Neural crest cell (in vitro differentiated cells): ENCODE data around the gene IL36RN. TPM values are rescaled to one million over a fixed set of nuclear protein-coding genes. Genes with fewer than 3 reads are reported as not detected.

ENCODE experiments used
- DNase-seq: peaks from one replicate; pipeline ENCODE4 v3.0.0; 2021; ENCODE audit warnings: low read depth, mixed read lengths, low spot score
- H3K27ac Mint-ChIP-seq: one replicate; pipeline ENCODE4 v1.8.0; 2021; ENCODE audit warnings: mild to moderate bottlenecking, mixed read lengths; ENCODE audit not compliant: unreplicated experiment
- H3K27me3 Mint-ChIP-seq: 2 replicates; pipeline ENCODE4 v1.8.0; 2021; ENCODE audit warnings: low read depth, mild to moderate bottlenecking, mixed read lengths
- H3K36me3 Mint-ChIP-seq: 2 replicates; pipeline ENCODE4 v1.8.0; 2021; ENCODE audit warnings: low read depth, mild to moderate bottlenecking, mixed read lengths
- H3K4me1 Mint-ChIP-seq: 2 replicates; pipeline ENCODE4 v1.8.0; 2021; ENCODE audit warnings: mixed read lengths
- H3K4me3 Mint-ChIP-seq: one replicate; pipeline ENCODE4 v1.8.0; 2021; ENCODE audit warnings: mild to moderate bottlenecking, mixed read lengths
- H3K9me3 Mint-ChIP-seq: 2 replicates; pipeline ENCODE4 v1.8.0; 2021; ENCODE audit warnings: mixed read lengths
- total RNA-seq: library from RNA; stranded (reverse); gene quantifications from 2 replicates; pipeline ENCODE4 v1.2.1, GENCODE V29; 2021
- TF ChIP-seq, protein P1 (sequence below): fragments of 200-600 bp; sonication (generic); conservative IDR thresholded peaks from 2 replicates; pipeline ENCODE4 v1.5.0; 2021; ENCODE audit warnings: antibody characterized with exemption, mild to moderate bottlenecking

IL36RN gene
- total RNA-seq, 1 donor from 2014 or later, result not detected

GRCh38 chr2:113024764-113025163, 34.2 kb upstream of the IL36RN start:
- H3K4me1 Mint-ChIP-seq, result no peaks in the 10 kb centered on the region
- no peak overlapping the region for H3K27ac Mint-ChIP-seq
- TF ChIP-seq, protein P1, sequence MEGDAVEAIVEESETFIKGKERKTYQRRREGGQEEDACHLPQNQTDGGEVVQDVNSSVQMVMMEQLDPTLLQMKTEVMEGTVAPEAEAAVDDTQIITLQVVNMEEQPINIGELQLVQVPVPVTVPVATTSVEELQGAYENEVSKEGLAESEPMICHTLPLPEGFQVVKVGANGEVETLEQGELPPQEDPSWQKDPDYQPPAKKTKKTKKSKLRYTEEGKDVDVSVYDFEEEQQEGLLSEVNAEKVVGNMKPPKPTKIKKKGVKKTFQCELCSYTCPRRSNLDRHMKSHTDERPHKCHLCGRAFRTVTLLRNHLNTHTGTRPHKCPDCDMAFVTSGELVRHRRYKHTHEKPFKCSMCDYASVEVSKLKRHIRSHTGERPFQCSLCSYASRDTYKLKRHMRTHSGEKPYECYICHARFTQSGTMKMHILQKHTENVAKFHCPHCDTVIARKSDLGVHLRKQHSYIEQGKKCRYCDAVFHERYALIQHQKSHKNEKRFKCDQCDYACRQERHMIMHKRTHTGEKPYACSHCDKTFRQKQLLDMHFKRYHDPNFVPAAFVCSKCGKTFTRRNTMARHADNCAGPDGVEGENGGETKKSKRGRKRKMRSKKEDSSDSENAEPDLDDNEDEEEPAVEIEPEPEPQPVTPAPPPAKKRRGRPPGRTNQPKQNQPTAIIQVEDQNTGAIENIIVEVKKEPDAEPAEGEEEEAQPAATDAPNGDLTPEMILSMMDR, result no peak
- no peaks in the 10 kb centered on the region for H3K36me3 Mint-ChIP-seq
- no peak overlapping the region for H3K4me3 Mint-ChIP-seq
- DNase-seq, result no peak
- H3K9me3 Mint-ChIP-seq, result peaks cover 1% of the 10 kb centered on the region
- H3K27me3 Mint-ChIP-seq, result peaks cover 71% of the 10 kb centered on the region

GRCh38 chr2:113025737-113026136, 33.3 kb upstream of the IL36RN start:
- Mint-ChIP-seq H3K27ac (no peak overlapping the region), H3K36me3 (no peaks in the 10 kb centered on the region), H3K4me3 (no peak overlapping the region), H3K4me1 (no peaks in the 10 kb centered on the region), H3K9me3 (no peaks in the 10 kb centered on the region), H3K27me3 (peaks cover 78% of the 10 kb centered on the region)
- DNase-seq, result no peak
- TF ChIP-seq, protein P1, result no peak

DNA sequence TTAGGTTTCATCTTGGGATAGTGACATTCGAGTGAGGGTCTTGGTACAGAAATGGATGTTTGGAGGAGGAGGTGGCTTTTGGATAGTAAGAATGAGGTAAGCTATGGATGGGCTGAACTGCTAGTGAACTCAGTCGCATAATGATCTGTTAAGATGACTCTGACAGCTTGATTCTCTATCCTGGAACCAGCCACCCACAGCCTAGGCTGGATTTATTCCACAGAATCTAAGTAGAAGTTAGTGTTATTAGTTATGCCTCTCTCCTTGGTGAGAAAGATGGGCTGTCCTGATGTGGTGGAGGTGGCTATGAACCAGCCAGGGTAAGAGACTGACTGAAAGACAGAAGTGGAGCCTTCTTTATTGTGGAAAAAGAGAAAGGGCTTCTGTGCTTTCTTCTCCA, 31.3 kb upstream of the IL36RN start:
- H3K9me3 Mint-ChIP-seq, result no peaks in the 10 kb centered on the region
- H3K4me3 Mint-ChIP-seq, result no peak overlapping the region
- peaks cover 85% of the 10 kb centered on the region for H3K27me3 Mint-ChIP-seq
- TF ChIP-seq, protein P1, result no peak
- DNase-seq, result no peak
- H3K36me3 Mint-ChIP-seq, result no peaks in the 10 kb centered on the region
- H3K4me1 Mint-ChIP-seq, result no peaks in the 10 kb centered on the region
- no peak overlapping the region for H3K27ac Mint-ChIP-seq

DNA sequence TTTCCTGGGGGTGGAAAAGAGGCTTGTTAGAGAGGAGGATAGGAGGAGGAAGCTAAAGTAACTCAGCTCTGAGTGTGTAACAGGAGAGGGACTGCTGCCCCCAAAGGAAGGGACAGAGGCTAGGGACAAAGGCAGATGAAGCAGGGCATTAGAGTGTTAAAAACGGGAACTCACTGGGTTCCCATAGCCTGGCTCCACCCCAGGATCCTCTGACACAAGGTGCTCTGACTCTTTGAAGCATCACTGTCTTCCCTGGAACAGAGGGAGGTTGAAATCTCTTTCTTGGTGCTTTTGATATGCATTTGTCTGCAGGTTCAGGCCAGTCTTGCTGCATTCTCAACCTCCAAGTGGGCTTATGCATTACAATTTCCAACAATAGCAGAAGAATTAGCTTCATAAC, 30.9 kb upstream of the IL36RN start:
- DNase-seq, result no peak
- no peak overlapping the region for H3K4me3 Mint-ChIP-seq
- TF ChIP-seq, protein P1, result no peak
- H3K9me3 Mint-ChIP-seq, result no peaks in the 10 kb centered on the region
- peaks cover 83% of the 10 kb centered on the region for H3K27me3 Mint-ChIP-seq
- no peak overlapping the region for H3K27ac Mint-ChIP-seq
- no peaks in the 10 kb centered on the region for H3K36me3 Mint-ChIP-seq
- no peaks in the 10 kb centered on the region for H3K4me1 Mint-ChIP-seq

DNA sequence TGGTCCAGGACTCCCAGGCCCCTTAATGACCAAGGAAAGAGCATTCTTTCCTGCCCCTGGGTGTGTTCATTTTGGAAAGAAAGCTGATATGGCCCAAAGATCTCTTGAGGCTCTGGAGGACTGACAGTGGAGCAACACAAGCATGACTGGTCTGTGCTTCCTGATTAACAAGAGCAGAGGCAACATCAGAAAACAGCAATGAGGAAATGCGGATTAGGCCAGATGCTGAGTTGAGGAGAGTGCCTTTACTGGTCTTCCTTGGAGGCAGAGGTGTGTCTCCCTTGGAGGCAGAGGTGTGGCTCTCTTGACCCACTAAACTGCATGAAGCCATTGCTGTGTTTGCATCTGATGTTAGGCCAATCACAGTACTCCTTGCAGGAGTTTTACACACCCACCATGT, 26.3 kb upstream of the IL36RN start:
- DNase-seq, result no peak
- Mint-ChIP-seq H3K4me3 (no peak overlapping the region), H3K4me1 (no peaks in the 10 kb centered on the region), H3K27ac (no peak overlapping the region), H3K36me3 (no peaks in the 10 kb centered on the region), H3K27me3 (peaks cover 44% of the 10 kb centered on the region), H3K9me3 (no peaks in the 10 kb centered on the region)
- TF ChIP-seq, protein P1, result no peak

- no peaks in the 10 kb centered on the region for H3K36me3 Mint-ChIP-seq
- H3K4me3 Mint-ChIP-seq, result no peak overlapping the region
- no peaks in the 10 kb centered on the region for H3K9me3 Mint-ChIP-seq
- no peaks in the 10 kb centered on the region for H3K4me1 Mint-ChIP-seq
- H3K27me3 Mint-ChIP-seq, result peaks cover 37% of the 10 kb centered on the region
- no peak for DNase-seq
- TF ChIP-seq, protein P1, result no peak
- no peak overlapping the region for H3K27ac Mint-ChIP-seq
Observed at GRCh38 chr2:113034016-113034415, 25.0 kb upstream of the IL36RN start.
